Endothelial cell of umbilical vein (primary cell): ENCODE results near the gene KL. TPM values are rescaled to one million over a fixed set of nuclear protein-coding genes. Genes with fewer than 3 reads are reported as not detected.

ENCODE experiments used
- BruUV-seq: library from RNA; stranded (reverse); fragments of 400-500 nt; replicated peaks from 2 replicates; lab custom pipeline; 2021; lab: Mats Ljungman, UMichigan
- CTCF ChIA-PET: fragments of 300-600, 350-600 bp; sonication (Branson Sonifier 250); formaldehyde crosslinking; loops from one replicate; lab custom pipeline; 2021; ENCODE audit warnings: antibody characterized with exemption, inconsistent platforms; lab: Charles Lee
- POLR2A ChIA-PET: fragments of 300-600, 350-600 bp; sonication (Branson Sonifier 250); formaldehyde crosslinking; loops from one replicate; lab custom pipeline; 2021; ENCODE audit warnings: antibody characterized with exemption, inconsistent platforms; lab: Charles Lee
- DNase-seq: peaks from one replicate; pipeline ENCODE4 v3.0.0-alpha.2; 2011; ENCODE audit warnings: low read depth, low spot score
- FAIRE-seq: peaks from 2 replicates; lab custom pipeline; 2011; peaks lifted over from hg19 to GRCh38; lab: Jason Lieb, UNC
- H2AFZ ChIP-seq: 2 replicates; pipeline ENCODE4 v1.6.0; 2012; ENCODE audit warnings: low read depth, low read length, control low read depth, inconsistent platforms
- H3K27ac ChIP-seq: 2 replicates; pipeline ENCODE4 v1.5.1; 2011; ENCODE audit warnings: low read depth, mild to moderate bottlenecking, control low read depth, low read length, moderate library complexity; ENCODE audit not compliant: insufficient read depth
- H3K27me3 ChIP-seq, 2 experiments: 2 replicates each; pipeline versions ENCODE4 v1.6.0 to v1.6.1; 2011; ENCODE audit warnings: low read length in 2 of 2, mixed read lengths in 1 of 2; ENCODE audit not compliant: control insufficient read depth in 2 of 2, insufficient read depth in 2 of 2
- H3K36me3 ChIP-seq, 2 experiments: 2 replicates in 1 of 2; 3 replicates in 1 of 2; pipeline ENCODE4 v1.5.1; 2011; ENCODE audit warnings: low read length in 2 of 2, mild to moderate bottlenecking in 1 of 2, moderate library complexity in 1 of 2; ENCODE audit not compliant: control insufficient read depth in 2 of 2, insufficient read depth in 2 of 2; ENCODE audit errors: extremely low read depth in 1 of 2
- H3K4me1 ChIP-seq: 3 replicates; pipeline ENCODE4 v1.5.1; 2011; ENCODE audit warnings: mild to moderate bottlenecking, low read length; ENCODE audit not compliant: control insufficient read depth, insufficient read depth; ENCODE audit errors: extremely low read depth
- H3K4me2 ChIP-seq: 2 replicates; pipeline ENCODE4 v1.6.1; 2011; ENCODE audit warnings: low read length, control low read depth, mixed read lengths; ENCODE audit not compliant: insufficient read depth
- H3K4me3 ChIP-seq, 3 experiments: fragments of 200-600 bp in 1 of 3; sonication (generic), shearing (Covaris generic) in 1 of 3; replicated peaks in 1 of 3; 2 replicates each; pipeline ENCODE4 v1.5.1; 2011 to 2016; ENCODE audit warnings: control low read depth in 3 of 3, low read length in 3 of 3, mild to moderate bottlenecking in 2 of 3, inconsistent platforms in 1 of 3, low read depth in 1 of 3, moderate library complexity in 1 of 3; ENCODE audit not compliant: insufficient read depth in 1 of 3
- H3K79me2 ChIP-seq: 2 replicates; pipeline ENCODE4 v1.6.0; 2012; ENCODE audit warnings: low read length, inconsistent platforms; ENCODE audit not compliant: control insufficient read depth, insufficient read depth
- H3K9ac ChIP-seq: replicated peaks from 2 replicates; pipeline ENCODE3; 2011; ENCODE audit warnings: low read length, control low read depth; ENCODE audit not compliant: insufficient read depth; ENCODE audit errors: extremely low read depth
- H3K9me1 ChIP-seq: replicated peaks from 3 replicates; pipeline ENCODE4 v1.6.0; 2011; ENCODE audit warnings: mild to moderate bottlenecking, low read length; ENCODE audit not compliant: control insufficient read depth, insufficient read depth; ENCODE audit errors: extremely low read depth
- H3K9me3 ChIP-seq: replicated peaks from 2 replicates; pipeline ENCODE4 v1.5.1; 2012; ENCODE audit warnings: low read length, inconsistent platforms; ENCODE audit not compliant: control insufficient read depth, insufficient read depth
- H4K20me1 ChIP-seq: replicated peaks from 2 replicates; pipeline ENCODE3; 2011; ENCODE audit warnings: mild to moderate bottlenecking, low read length; ENCODE audit not compliant: control insufficient read depth, insufficient read depth; ENCODE audit errors: extremely low read depth
- CTCF ChIP-seq, 2 donors: IDR thresholded peaks; 1 replicate in 1 of 2; 2 replicates in 1 of 2; pipeline ENCODE4 v1.5.1; 2011; ENCODE audit warnings: low read length in 2 of 2, mild to moderate bottlenecking in 2 of 2, moderate library complexity in 2 of 2, control low read depth in 1 of 2, inconsistent platforms in 1 of 2, low read depth in 1 of 2; ENCODE audit not compliant: insufficient read depth in 1 of 2; ENCODE audit errors: extremely low read depth in 1 of 2
- EZH2 ChIP-seq: IDR thresholded peaks from 2 replicates; pipeline ENCODE4 v1.6.1; 2012; ENCODE audit warnings: borderline replicate concordance, low read depth, mild to moderate bottlenecking, moderate library complexity, low read length, inconsistent platforms; ENCODE audit not compliant: severe bottlenecking
- FOS ChIP-seq: IDR thresholded peaks from 2 replicates; pipeline ENCODE4 v1.6.1; 2011; ENCODE audit warnings: mild to moderate bottlenecking, low read length, moderate library complexity, borderline replicate concordance; ENCODE audit not compliant: insufficient read depth
- GATA2 ChIP-seq: IDR thresholded peaks from 2 replicates; pipeline ENCODE4 v1.7.0; 2011; ENCODE audit warnings: low read depth, mild to moderate bottlenecking, moderate library complexity, mixed read lengths, low read length; ENCODE audit not compliant: insufficient read length, insufficient read depth
- JUN ChIP-seq: IDR thresholded peaks from 2 replicates; pipeline ENCODE4 v1.6.1; 2011; ENCODE audit warnings: borderline replicate concordance, low read depth; ENCODE audit not compliant: insufficient read length, insufficient read depth
- MAX ChIP-seq: IDR thresholded peaks from 2 replicates; pipeline ENCODE4 v1.6.1; 2011; ENCODE audit not compliant: insufficient read depth, insufficient read length
- MYC ChIP-seq: IDR thresholded peaks from one replicate; pipeline ENCODE4 v1.6.1; 2011; ENCODE audit warnings: mild to moderate bottlenecking, low read depth, low read length
- POLR2A ChIP-seq: IDR thresholded peaks from 2 replicates; pipeline ENCODE4 v1.6.1; 2012; ENCODE audit warnings: low read depth, mild to moderate bottlenecking, control low read depth, low read length
- POLR2AphosphoS5 ChIP-seq: IDR thresholded peaks from 2 replicates; pipeline ENCODE4 v1.6.1; 2012; ENCODE audit warnings: low read depth, mild to moderate bottlenecking, control low read depth, low read length, moderate library complexity; ENCODE audit not compliant: insufficient read depth
- dilution Hi-C: fragments of 300-500 bp; cut with MboI; formaldehyde crosslinking; loops from one replicate; pipeline ENCODE4 v1.15.0; 2019; ENCODE audit warnings: low sequenced_read_pairs; ENCODE audit not compliant: extremely low pct_ligation_motif_present
- intact Hi-C: fragments of 100-400 bp; cut with micrococcal nuclease; formaldehyde crosslinking; loops from one replicate; pipeline ENCODE4 v1.10.0; 2022
- polyA plus RNA-seq, 4 experiments: library from polyadenylated mRNA; depleted of rRNA in 3 of 4; stranded (reverse) in 3 of 4; unstranded in 1 of 4; fragments of >200 nt; gene quantifications; 2 replicates each; pipeline versions ENCODE4 v1.2.1 to v1.2.3, GENCODE V29; 2011 to 2012; ENCODE audit warnings: missing spikeins in 1 of 4
- total RNA-seq: library from RNA; stranded (reverse); gene quantifications from 2 replicates; pipeline ENCODE4 v1.2.3, GENCODE V29; 2021

The KL gene
- total and polyA plus RNA-seq, 2 donors (not counting 3 experiments of a cell fraction or from before 2014, with no cell fraction given), result 0.01 to 0.07 TPM

GRCh38 chr13:32987462-32987861, 28.8 kb upstream of the KL start:
- ChIA-PET CTCF (no interaction called here), POLR2A (no interaction called here)
- H3K9me1 ChIP-seq, result no peaks in the 10 kb centered on the region
- H3K79me2 ChIP-seq, result no peaks in the 10 kb centered on the region
- DNase-seq (no peak), FAIRE-seq (no peak)
- dilution Hi-C loops, result no loop called here
- H3K4me3 ChIP-seq, result no peak overlapping the region
- no peak overlapping the region for H3K27ac ChIP-seq
- H3K9ac ChIP-seq, result no peak overlapping the region
- H2AFZ ChIP-seq, result no peak overlapping the region
- H3K9me3 ChIP-seq, result no peaks in the 10 kb centered on the region
- no TSS peak for BruUV-seq
- H3K27me3 ChIP-seq, result peaks cover 7 to 23% of the 10 kb centered on the region in 2 experiments
- H4K20me1 ChIP-seq, result no peaks in the 10 kb centered on the region
- TF ChIP-seq FOS (no peak), JUN (no peak), CTCF (IDR thresholded peaks at IDR 0.05; ENCODE audit: extremely low read depth in 1 of 2, insufficient read depth in 1 of 2, low read depth in 1 of 2, low read length in 2 of 2) (no peak), EZH2 (no peak), POLR2A (no peak), POLR2AphosphoS5 (no peak), GATA2 (no peak), MAX (no peak), MYC (no peak)
- no peaks in the 10 kb centered on the region for H3K4me1 ChIP-seq
- intact Hi-C loops, result no loop called here
- H3K4me2 ChIP-seq, result no peak overlapping the region
- no peaks in the 10 kb centered on the region for H3K36me3 ChIP-seq
